Kasumi-1 (cell line): Measurements from ENCODE around the gene DCST2.

Experiments used
- DNase-seq, 2 experiments: peaks; one replicate each; lab custom pipeline; 2025; lab: John Stamatoyannopoulos, UW

DCST2 gene

DNA sequence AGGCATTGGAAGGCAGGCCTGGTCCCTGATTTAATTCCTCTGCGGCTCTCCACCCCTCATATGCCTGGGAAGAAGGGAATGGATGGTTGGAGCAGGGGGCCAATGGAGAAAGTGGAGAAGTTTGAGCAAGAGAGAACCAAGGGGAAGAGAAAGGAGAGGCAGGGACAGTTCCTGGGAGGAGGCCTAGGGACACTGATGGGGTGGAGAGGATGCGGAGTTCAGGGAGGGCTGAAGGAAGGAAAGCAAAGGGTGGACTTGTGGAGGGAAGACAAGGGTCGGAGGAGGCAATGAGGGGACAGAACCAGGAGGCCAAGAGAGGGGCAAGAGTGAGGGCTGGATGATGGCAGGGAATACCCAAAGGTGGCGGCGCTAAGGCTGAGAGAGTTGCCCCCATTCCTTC lies 23.8 kb downstream of the DCST2 start:
- no peak for DNase-seq

DNA sequence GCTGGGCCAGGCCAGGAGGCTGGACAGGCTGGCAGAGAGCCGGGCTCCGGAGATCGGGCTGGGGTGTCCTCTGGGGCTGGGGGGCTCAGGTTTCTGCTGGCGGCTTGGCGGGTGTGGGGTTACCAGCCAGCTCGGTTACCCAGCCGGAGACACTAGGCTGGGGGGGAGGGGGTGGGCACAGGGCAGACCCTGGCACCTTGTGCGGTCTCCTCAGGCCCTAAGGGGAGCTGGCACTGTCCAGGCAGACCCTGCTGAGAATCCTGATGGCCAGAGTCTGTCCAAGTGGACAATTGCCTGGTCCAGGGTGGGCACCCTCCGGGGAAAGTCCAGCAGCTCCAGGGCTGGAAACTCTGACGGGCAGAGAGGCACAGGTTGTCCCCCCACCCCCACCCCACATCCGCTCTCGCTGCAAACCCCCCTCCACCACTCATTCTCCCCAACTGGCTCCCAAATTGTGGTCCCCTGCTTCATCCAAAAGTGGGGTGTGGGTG lies 24.3 kb downstream of the DCST2 start:
- no peak for DNase-seq

DNA sequence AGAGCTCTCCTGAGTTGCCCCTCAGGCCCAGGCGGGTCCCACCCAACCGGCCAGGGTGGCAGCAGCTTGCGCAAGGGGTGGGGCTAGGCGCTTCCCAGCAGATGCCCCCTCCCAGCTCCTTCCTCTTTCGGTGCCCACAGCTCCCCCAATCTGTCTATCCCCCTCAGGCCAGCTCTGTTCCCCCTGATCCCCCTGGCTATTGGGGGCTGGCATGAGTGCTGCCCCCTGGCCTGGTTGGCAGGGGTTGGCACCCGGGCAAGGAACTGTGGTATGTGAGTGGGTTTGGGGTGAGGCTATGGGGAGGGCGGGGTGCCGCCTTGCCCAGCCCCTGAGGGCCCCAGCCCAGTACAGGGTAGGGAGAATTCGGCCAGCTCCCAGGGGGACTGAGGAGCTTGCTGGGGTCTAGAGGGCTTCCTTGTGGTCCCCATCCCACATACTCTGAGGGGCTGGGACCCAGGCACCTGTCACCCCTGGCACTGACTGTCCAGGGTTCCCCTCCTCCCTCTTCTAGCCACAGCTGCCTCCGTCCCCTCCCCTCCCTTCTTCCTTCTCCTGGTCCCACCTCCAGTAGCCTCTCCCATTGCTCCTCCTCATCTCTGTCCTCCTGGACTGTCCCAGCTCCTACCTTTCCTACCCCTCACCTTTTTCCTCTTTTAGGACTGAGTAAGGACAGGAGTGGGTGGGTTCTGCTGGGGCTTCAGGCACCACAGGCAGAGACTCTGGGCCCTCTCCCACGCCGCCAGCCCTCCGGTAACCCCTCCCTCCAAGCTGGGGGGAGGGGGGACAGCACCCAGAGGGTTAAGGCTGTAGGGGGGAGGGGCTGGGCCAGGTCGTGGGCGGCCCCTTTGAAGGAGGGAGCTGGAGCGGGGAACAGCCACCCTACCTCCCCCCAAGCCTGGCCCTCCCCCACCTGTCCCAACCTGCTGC lies 25.3 kb downstream of the DCST2 start:
- no peak for DNase-seq

DNA sequence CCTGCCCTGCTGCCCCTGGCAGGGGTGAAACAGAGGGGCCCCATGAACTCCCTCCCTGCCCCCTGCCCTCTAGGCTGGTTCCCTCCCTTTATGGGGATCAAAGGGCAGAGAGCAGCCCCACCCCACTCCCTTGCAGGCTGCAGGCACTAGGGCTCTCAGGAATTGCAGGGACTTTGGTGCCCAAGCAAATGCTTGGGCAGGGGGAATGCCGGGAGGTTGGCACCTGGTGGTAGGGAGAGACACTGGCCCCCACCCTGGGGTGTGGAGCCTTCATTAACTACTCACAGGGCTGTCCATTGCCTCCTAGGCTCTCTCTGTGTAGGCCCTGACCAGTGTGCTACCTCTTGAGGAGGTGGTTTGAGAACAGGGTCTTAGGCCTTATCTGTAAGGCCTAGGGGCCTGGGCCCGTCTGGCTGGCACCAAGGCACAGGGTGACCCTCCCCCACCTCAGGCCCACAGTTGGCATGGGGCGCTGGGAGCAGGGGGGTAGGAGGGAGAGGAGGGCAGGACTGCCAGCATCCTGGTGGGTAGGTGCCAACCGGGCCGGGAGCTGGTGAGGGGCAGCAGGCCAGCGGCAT lies 26.2 kb downstream of the DCST2 start:
- no peak for DNase-seq

DNA sequence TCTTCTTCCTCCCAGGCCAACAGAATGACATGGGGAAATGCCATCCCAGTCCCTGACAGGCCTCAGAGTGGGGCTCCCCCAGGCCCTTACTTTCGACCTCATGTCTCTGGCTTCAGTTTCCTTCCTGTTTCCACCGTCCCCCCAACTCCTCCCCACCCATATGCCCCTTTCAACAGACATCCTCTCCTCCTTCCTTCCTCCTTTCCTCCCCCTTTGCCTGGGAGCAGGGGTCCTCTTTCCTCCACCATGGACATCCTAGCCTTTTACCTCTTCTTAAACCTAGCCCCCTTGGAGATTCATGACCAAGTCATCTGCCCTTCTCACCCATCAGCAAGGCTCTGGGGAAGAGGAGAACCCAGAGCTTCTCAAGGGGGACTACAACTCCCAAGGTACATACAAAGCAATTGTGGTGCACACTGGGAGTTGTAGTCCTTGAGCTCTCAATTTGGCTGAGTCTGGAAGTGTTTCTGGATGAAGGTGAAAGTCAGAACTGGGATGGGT lies 26.9 kb downstream of the DCST2 start:
- DNase-seq: peak; percentile 79 to 85

DNA sequence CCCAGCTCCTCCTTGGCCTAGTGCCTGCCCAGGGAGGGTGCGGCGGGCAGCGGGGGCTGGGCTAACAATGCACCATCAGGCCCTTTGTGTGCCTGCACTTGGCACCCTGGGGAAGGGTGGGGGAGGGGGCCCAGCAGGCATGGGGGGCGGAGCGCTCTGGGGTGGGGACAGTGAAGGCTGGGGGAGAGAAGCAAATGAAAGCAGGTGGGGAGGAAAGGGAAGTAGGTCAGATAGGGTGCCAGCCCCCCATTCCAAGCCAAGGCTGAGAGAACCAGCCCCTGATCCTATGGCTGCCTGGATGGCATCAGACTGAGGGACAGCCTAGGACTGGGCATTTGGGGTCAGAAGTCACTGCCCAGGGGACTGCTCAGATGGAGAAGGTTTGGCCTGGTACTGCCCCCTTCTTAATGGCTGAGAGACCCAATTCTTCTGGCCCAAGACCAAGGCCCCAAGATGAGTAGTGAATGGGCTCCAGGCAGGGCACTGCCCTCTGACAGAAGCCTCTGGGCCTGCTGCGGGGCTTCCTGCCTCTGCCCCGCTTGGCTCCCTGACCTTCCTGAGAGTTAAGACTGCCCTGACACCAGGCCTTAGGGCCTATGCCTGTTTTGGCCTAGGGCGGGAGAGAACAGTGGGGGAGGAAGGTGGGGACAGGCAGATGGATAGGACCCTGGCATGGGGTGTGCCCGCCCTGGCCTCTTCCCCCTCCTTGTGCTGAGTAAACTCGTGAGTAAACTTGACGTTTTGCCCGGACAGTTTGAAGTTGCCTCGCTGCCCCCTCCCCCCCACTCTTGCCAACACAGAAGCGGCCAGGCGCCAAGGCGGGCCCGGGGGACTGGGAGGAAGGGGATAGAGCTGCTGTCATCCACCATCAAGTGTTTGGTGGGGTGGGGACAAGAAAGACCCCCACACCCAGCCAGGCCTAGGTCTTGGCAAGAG lies 28.2 kb downstream of the DCST2 start:
- no peak for DNase-seq

DNA sequence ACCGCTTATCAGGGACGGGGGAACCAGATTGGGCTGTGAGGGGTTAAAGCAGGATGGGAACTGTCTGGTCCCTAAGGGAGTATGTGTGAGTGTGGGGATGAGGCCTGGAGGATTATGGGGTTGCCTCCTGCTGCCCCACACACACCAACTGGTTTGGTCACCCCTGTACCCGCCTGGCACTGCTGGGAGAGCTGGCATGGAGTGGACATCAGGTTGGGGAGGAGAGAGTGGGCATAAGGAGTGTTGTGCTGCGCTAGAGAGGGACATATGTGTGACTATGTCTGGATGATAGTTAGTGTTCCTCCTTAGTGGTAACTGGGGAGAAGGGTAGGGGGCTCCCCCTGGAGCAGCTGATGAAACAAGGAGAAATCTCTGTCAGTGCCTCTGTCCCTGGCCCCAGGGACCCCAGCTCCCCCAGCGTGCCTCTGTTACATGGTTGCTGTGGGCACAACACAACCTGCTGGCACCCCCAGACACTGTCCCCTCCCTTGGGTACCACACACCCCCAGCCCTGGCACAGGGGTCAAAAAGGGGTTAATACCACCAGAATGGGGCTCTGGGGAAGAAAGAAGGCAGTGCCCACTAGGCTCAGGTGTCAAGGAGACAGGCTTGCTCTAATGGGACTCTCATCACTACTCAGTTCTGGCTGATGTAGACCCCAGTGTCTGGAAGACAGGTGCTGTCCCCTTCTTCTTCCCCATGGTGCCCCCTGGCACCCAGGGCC lies 29.1 kb downstream of the DCST2 start:
- DNase-seq: no peak

DNA sequence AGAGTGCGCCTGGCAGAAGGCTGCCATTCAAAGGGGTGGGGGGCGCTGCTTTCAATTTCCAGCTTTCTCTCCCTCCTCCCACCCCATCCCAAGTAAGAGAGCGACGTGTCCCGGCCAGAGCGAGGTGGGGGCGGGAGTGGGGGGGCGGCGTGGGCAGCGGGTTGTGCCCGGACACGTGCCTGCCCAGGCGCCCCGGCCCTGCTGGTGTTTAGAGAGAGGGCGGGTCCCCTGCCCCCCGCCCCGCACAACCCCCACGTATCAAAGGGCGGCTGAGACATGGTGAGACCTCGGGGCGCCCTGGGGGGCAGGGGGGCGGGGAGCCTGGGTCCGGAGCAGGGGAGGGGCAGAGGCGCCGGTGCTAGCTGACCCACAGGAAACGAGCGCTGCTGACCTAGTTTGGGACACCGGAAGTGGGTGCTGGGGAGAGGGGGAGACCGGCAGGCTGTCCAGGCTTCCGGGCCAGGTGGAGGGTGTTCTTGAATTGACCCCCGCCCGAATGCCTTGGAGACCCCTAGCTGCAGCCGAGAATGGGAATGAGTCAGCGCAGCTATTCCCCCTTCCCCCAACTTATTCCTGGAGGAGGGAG lies 29.7 kb downstream of the DCST2 start:
- no peak for DNase-seq

DNA sequence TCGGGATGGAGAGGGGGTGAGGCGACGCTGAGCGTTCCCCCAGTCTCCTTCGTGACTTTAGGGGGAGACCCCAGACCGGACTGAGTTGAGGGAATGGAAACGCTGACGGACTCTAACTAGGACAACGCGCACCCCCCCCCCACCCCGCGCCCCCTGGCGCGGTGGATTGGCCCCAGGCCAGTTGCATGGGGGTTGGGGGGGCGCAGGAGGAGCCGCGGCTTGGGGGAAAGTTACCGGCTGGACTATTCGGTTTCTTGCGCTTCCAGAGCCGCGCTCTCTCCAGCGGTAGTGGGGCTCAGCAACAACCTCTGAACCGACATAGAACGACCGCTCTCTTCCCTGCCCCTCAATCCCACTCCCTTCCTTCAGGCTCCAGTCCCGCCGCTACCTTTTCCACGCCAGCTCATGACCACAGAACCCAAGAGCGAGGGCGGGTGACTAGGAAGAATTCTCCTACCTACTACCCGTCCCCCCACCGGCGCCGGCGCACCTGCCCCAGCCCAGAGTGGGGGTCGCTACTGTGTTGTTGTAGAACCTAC lies 30.3 kb downstream of the DCST2 start:
- DNase-seq: peak in 1 of 2 experiments; percentile 32

DNA sequence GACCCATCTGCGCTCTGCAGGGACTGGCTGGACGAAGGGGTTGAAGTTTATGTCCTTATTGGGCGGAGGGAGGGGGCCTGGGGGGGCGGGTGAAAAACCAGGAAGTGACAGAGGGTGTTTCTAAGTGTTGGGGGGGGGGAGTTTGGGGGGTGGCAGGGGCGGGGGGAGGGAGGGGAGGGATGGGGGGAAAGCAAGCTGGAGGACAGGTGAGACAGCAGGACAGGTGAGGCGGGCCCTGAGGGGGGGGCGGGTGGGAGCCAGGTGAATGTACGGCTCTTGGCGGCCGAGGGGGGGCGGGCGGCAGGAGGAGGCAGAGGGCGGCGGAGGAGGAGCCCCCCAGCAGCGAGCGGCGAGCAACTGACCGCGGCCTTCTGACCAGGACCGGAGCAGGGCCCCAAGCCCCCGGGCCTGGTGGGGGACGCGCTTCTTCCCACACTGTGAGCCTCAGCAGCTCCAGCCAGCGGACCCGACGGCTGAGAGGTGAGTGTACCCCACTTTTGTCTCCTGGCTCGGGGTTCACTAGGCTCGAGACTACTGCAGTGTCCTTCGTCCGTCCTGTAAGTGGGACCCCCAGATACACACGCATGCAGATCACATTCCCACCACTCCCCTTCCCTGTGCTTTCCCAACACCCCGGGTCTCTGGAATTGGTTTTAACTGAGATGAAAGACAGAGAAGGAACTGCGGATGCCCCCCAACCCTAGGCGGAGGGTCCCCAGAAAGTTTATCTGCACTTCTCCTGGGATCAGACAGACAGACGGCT lies 30.9 kb downstream of the DCST2 start, which contains the start of gene ZBTB7B:
TSS of gene ZBTB7B (plus strand) at position 339 of the 763 bp plus-strand sequence. CDS start 11,859 bp downstream, outside the sequence.
- DNase-seq: peak; percentile 85 to 88

DNA sequence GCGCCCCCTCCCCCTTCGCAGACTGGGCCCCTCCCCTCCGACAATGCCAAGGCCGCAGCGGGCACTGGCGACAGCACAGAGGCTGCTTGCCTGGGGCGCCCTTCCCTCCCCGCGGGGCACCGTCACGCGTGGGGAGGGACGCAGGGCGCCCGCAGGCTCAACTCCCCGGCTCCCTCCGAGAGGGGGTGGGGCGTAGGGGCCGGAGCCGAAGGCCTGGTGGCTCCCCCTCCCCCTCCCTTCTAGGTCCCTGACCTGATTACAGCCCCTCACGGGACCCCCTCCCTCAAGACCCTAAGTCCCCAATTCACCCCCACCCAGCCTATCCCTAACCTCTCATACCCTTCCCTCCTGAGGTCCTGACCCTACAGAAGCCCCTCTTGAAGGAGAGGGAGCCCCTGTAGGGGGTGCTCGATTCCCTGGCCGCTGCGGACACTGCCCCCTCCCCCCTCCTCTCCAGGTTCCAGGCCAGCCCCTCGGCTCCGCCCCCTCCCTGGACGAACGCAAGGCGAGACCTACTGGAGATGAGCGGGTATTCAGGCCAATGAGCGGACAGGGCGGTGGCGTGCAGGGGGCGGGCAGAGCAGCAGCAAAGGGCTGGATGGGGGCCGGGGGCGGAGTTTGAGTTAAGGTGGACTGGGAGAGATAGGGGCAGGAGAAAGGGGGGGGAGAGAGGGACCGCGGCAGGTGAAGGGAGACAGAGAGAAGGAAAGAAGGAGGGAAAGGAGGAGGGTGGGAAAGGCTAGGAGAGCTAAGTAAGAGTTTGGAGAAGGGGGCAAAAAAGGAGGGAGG lies 31.7 kb downstream of the DCST2 start:
- peak; percentile 98 to 99 for DNase-seq

DNA sequence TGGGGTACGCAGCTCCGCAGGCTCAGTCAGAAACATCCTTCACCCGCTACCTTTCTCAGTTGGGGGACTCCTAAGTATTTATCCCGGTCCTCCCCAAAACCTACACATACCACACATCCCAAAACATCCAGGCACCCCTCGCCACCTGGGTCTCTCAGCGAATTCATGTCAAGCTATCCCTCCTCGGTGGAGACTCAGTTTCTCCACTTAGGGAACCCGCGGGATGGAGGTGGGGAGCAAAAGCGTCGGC lies 32.2 kb downstream of the DCST2 start:
- peak in 1 of 2 experiments; percentile 62 for DNase-seq

DNA sequence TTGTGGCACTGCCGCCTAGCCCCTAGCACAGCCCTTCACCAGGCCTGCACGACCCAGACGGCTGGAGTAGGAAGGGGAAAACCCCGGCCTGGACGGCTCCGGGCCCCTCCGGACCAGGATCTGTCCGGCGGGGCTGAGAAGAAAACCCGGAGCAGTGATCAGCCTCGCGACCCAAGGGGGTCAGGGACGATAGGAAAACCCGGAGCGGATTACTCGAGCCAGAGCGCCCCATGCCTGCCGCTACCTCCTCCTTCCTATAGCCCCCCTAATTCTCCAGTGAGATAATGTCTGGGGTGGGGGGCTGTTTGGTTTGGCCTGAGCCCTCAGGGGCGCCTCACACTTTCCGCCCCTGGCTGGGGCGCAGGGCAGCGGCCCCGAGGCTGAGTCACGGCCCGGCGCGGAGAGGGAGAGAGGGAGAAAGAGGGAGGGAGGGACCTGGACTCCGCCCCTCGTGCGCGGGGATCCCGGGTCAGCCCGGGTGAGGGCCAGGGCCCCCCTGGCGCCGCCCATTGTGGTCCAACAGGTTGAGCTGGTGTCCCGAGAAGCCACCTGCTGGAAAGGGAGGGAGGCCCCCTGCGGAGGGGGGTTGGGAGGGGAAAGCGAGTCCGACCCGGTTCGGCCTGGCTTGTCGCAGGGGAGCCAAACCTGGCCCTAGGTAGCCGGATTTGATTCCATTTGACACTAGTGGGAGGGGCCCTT lies 32.7 kb downstream of the DCST2 start:
- peak; percentile 91 to 92 for DNase-seq

DNA sequence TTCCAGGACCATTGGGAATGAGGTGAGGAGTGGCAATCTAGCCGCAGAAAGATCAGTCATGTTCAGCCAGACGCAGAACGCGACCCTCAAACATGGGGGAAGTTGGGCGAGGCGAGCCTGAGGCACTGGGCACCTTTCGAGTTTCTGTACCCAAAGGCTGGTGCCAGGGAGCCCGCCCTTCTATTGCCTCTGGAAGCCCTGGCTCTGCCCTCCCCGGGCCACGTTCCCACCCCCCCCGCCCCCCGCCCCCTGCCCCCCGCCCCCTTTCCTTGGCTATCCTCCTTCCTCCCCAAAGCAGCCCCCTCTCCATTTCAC lies 33.2 kb downstream of the DCST2 start:
- DNase-seq: no peak

DNA sequence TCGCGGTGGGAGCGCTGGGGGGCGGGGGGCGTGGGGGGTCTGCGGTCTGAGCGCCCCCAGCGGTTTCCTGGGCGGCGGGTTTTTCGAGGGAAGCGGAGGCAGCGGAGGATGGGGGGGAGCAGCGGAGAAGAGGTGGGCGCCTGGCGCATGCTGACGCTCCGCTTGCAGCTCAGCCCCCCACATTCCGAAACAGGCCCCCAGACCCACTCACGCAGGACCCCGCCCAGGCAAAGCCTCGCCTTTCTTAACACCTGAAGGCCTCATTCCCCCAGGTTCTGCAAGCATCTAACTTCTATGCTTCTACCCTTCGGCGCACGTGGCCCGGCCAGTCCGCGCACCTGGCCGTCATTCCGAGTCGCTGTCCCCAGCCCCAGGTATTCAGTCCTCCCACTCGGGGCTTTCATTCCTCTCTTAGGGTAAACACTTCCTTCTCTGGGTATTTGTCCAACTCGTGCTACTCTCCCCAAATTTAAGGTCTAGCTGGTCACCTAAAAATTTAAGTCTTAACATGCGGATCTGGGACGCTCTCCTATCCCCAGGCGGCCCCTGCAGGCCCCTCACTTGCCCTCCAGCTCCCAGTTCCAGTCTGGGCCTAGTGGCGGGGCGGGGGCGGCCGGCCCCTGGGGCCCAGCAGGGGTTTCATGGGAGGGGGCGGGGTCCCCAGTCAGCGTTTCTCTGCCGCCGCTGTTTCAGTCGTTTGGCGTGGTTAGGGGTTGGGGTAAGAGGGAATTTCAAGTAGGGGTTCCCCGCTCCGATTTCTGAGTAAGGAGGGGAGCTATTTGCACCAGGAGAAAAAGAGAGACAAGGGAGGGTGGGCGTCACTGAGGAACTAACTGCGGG lies 33.8 kb downstream of the DCST2 start:
- DNase-seq: peak; percentile 58 to 64

DNA sequence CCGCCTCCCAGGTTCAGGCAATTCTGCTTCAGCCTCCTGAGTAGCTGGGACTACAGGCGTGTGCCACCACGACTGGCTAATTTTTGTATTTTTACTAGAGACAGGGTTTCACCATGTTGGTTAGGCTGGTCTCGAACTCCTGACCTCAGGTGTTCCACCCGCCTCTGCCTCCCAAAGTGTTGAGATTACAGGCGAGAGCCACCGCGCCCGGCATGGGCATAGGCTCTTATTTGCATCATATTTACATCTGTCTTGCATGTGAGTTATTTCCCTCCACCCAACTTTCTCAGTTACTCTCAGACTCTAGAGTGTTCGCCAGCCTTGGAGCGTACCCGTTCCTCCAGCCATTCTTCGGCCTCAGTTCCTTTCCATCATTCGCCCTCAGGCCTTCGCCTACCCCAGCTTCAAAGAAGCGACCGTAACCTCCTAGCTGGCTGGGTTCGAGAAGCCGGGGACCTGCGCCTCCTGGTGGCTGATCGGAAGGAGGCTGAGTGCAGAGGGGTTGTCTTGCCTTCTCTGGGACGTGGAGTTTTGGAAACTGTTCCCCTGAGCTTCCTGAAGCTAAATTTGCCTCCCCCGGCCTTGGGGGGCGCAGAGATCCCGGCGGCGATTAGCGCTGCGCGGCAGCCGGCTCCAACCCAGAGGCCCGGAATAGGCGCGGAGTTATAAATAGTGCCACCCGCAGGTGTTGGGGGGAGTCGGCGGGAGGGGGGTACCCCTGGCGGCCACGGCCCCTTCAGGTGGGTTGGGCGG lies 34.6 kb downstream of the DCST2 start:
- peak; percentile 93 for DNase-seq

DNA sequence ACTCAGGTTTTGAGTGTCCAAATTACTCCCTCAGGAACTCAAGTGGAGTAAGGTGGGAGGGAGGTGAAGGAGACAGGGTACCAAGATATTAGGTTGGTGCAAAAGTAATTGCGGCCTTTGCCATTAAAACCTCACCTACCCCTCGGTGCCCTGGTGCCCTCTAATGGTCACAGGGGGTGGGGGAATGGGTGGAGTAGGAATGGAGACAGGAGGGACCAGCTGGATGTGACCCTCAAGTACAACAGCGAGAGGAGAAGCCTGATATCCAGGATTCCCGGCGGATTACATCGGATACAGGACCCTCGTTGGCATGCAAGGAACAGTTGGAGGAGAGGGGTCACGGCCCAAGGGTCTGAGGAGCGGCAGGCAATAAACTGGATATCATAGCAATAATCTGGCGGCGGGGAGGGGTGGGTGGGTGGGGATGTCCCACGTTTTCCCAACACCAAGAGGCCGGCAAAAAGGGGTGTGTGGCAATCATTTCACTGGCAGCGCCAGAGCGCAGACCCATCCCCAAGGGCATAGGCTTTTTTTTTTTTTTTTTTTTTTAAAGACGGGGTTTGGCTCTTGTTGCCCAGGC lies 35.3 kb downstream of the DCST2 start:
- DNase-seq: no peak
